Vagina (tissue), 2 donors: Measurements from ENCODE around the gene DLG3.

Source experiments
- CTCF ChIP-seq, 3 experiments: fragments of 450-650 bp in 2 of 3; fragments of 200-600 bp in 1 of 3; sonication (generic) in 1 of 3; IDR thresholded peaks; one replicate each; pipeline ENCODE4 v1.5.1; 2017 to 2019; ENCODE audit warnings: antibody characterized with exemption in 3 of 3, mild to moderate bottlenecking in 2 of 3, moderate library complexity in 2 of 3
- POLR2A ChIP-seq, 2 donors: fragments of 450-650 bp; IDR thresholded peaks; one replicate each; pipeline ENCODE4 v1.6.1; 2017; ENCODE audit warnings: antibody characterized with exemption in 2 of 2, mild to moderate bottlenecking in 2 of 2, moderate library complexity in 2 of 2
- POLR2AphosphoS5 ChIP-seq, 2 donors: sonication (generic); formaldehyde crosslinking; IDR thresholded peaks; one replicate each; pipeline ENCODE4 v1.9.0; 2017; ENCODE audit warnings: antibody characterized with exemption in 2 of 2, mild to moderate bottlenecking in 2 of 2, low read depth in 1 of 2; ENCODE audit not compliant: insufficient read depth in 1 of 2

DNA sequence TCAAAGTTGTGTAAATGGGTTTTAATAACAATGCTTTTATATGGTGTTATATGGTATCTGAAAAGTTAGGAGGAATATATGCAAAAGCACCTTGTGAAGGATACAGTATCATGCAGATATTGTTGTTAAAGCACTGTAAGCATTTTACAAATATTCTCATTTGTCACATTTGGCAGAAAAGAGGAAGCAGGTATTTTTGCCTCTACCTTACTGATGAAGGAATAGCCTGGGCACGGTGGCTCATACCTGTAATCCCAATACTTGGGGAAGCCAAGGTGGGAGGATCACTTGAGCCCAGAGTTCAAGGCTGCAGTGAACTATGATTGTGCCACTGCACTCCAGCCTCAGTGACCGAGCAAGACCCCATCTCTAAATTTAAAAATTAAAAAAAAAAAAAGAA lies 33.7 kb upstream of the DLG3 start:
- no peak for TF ChIP-seq POLR2AphosphoS5 (IDR thresholded peaks at IDR 0.05; ENCODE audit: insufficient read depth in 1 of 2, low read depth in 1 of 2)
- no peak for TF ChIP-seq CTCF (IDR thresholded peaks at IDR 0.05)
- TF ChIP-seq POLR2A (IDR thresholded peaks at IDR 0.05), result no peak
